HG03575 (cell line): Measurements from ENCODE around the gene PCP2.

Source experiments
- ATAC-seq: cut with Tn5 transposase; IDR thresholded peaks from one replicate; pipeline ENCODE4 v1.9.1; 2021; ENCODE audit not compliant: unreplicated experiment, insufficient number of reproducible peaks, low FRiP score; ENCODE audit errors: extremely low read depth

PCP2 gene

DNA sequence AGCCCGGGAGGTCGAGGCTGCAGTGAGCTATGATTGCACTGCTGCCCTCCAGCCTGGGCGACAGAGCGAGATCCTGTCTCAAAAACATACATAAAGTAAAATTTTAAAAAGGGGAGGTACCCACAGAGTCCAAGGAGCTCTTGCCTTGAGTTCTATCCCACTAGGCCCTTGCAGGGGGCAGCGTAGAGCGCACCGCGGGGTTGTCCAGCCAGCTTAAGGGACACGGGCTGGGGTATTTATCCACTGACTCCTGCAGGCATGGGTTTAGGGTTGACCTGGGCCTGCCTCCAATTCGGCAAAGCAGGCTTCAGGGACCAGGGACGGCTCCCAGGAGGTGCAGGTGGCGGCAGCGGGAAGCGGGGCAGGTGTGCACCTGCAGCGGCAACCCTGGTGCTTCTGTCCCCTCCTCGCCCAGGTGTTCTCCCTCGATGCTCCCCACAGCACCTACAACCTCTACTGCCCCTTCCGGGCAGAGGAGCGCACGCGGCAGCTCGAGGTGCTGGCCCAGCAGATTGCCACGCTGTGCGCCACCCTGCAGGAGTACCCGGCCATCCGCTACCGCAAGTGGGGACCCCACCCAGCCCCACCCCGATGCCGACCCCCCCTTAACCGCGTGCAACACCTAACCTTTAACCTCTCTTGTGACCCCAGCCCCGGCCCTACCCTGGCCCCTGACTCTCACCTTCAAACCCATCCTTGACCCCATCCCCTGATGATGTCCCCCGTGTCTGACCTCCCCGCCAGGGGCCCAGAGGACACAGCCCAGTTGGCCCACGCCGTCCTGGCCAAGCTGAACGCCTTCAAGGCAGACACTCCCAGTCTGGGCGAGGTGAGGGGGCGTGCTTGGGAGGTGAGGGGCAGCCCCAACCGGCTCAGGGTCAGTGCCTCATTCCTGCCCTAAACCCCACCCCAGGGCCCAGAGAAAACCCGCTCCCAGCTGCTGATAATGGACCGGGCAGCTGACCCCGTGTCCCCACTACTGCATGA, 8.1 kb upstream of the PCP2 start:
- no peak for ATAC-seq

DNA sequence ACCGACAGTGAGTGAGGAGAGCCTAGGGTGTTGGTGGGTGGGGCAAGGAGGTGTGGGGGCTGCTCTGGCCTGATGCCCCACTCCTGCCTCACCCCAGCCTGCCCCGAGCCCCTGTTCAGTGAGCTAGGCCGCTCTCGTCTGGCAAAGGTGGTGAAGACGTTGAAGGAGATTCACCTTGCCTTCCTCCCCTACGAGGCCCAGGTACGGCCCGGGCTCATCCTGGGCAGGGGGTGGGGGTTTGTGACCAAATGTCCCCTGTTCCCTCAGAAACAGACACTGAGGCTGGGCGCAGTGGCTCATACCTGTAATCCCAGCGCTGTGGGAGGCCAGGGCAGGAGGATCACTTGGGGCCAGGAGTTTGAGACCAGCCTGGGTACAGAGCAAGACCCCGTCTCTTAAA, 7.3 kb upstream of the PCP2 start:
- ATAC-seq = no peak

DNA sequence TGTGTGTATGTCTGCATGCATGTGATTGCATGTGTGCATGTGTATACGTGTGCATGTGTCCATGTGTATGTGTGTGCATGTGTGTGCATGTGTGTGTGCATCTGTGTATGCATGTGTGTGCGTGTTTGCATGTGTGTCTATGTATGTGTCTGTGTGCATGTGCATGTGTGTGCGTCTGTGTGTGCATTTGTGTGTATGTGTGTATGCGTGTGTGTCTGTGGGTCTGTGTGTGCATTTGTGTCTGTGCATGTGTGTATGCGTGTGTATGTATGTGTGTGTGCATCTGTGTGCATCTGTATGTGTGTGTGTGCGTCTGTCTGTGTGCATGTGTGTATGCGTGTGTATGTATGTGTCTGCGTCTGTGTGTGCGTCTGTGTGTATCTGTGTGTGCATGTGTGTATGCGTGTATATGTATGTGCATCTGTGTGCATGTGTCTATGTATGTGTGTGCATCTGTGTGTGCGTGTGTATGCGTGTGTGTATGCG, 6.4 kb upstream of the PCP2 start:
- ATAC-seq = no peak

DNA sequence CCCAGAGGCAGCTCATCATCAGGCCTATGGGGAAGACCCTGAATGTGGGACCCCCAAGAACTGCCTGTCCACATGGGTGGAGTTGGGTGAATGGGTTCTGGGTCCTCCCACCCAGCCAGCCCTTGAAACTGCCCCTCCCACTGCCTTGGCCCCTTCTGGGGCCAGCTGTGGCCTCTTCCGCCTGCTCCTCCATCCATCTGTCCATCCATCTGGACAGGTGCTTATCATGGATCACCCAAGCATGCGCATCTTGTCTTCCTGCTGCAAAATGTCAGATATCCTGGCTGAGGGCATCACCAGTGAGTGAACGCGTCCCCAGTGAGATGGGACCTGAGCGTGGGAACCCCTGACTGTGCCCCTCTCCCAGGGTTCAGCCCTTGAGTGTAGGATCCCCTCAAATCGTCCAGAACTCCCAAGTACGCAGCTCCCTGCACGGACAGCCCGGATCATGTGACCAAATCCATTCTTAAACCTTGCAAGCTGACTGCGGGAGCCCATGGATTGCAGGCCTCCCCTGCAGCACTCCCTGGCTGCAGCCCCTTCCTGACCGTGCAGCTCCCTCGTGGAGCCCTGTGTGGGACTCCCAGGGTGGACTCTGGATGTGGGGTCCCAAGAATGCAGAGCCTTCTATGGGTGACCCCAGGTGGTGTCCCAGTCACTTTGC, 5.4 kb upstream of the PCP2 start:
- ATAC-seq = no peak

DNA sequence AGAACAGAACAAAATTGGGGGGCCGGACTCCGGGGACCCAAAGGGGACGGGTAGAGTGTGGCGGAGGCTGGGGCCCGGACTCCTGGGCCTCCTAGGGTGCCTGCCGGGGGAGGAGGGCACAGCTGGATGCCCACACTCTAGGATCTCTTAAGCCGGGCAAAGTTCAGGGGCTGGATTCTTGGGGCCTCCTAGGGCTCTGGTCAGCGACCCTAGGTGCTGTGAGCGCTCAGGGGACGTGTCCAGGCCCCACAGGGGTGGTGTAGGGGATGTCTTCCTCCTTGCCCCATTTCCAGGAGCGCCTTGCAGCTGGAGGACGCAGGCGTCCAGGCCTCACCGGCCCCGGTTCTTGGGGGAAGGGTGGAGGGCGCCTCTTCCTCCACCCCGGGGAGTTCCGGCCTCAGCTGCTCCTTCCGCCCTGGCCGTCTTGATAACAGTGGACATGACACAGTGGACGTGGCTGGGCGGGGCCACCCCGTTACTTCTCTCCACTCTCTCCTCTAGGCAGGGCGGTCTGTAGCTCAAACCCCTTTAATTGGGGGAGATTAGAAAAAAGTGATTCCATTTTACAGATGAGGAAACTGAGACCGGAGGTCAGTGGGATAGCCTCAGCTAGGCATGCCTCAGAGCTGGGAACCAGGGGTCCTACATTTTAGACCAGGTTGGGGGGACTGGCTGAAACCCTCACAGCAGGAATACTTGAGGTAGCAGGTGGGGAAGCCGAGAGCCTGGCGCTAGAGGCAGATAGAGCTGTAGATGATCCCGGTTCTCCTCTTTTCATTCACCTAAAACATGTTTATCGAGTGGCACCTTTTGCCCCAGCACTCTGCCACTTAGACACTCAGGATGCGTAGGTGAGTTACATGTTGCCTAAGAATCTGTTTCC, 4.1 kb upstream of the PCP2 start:
- no peak for ATAC-seq

DNA sequence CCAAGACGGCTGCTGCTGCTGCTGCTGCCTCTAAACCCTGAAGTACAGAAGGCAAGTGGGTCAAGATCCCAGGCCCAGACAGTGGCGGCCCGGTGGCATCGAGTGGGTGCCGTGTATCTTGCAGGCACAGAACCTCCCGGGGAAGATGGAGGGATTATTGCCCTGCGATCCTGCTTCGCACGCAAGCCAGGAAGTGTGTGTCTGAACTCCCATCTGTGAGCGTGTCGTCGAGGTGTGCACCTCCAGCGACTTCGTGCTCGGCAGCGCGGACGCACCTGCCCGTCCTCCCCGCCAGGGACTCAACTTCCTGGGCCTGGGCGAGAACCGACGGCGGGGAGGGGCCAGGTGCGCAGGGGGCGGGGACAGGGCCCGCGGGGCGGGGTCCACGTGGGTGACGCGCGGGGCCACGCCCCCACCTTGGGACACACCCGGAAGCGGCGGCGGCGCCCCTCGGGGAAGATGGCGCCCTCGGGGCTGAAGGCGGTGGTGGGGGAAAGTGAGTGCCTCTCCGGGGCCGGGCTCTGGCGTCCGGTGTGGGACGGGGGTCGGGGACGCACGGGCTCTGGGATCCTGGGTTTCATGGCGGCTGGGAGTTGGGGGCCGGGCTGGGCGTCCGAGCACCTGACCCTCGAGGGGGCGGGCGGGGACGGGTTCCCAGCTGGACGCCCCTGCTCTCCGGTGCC, 3.3 kb upstream of the PCP2 start, which contains the start of gene STXBP2:
TSS of gene STXBP2 (plus strand) at position 420 of the 683 bp plus-strand sequence. CDS start at position 460, 40 bp downstream.
- ATAC-seq = no peak

DNA sequence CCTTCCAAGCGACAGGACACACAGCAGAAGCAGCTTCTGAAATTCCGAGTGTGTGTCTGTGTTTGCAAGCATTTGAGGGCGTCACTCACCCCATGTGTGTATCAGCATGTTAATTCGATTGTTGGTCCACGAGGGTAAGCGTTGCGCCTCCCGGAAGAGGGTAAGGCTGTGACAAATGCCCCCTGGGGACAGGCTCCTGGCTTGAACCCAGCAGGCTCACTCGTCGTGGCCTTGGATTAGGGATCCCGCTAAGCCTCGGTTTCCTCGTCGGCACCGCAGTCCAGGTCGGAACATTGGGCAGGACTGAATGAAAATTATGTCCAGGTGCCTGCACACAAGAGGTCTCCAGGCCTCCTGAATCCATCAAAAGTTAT, 2.8 kb upstream of the PCP2 start:
- ATAC-seq = no peak

DNA sequence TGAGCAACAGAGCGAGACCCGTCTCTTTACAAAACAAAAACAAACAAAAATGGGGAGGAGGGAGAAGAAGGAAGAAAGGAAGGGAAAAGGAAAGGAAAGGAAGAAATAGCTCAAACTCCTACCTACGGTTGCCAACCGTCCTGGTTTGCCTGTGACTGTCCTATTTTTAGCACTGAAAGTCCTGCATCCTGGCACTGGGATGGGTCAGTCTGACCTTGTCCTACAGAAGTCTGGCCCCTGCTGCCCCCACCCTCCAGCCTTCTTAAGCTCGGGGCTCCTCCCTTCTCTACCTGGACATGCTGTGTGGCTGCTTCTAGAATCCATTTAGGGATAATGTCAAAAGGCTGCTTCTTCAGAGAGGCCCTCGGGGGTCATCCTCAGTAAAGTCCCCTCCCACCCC, 2.2 kb upstream of the PCP2 start:
- no peak for ATAC-seq

DNA sequence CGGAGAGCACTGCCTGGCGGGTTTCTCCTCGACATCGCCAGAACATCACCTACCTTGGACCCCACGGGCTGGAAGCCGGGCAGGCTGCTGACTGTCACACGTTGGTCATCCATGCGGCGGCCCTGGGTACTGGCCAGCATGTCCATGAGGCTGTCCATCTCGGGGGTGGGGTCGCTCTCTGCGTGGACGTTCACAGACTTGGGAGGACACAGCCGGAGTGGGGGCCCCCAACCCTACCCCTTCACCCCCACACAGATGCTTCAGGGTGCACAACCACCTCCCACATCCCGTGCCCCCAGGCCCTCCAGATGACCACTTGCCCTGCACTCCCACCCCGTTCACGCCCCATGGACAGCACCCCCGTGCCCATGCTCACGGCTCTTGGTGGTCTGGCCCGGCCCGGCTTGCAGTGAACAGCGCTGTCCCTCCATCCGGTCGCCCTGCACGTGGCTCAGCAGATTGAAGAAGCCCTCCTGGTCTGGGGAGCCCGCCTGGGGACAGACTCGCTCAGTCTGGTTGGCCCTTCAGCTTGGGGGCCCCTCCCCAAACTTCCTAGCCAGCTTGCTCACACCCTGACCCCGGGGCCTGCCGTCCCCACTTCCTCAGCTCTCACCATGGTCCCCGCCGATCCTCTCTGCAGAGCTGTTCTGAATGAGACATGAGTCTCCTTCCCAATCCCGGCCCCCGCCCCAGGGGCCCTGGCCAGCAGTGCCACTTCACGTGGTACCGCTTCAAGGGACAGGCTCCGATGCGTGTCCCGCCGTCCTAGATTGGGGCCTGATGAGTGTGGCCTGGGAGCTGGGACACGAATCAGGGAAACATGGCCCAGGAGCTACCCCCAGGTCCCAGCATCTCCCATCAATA, 947 bp downstream of the PCP2 start:
- no peak for ATAC-seq

DNA sequence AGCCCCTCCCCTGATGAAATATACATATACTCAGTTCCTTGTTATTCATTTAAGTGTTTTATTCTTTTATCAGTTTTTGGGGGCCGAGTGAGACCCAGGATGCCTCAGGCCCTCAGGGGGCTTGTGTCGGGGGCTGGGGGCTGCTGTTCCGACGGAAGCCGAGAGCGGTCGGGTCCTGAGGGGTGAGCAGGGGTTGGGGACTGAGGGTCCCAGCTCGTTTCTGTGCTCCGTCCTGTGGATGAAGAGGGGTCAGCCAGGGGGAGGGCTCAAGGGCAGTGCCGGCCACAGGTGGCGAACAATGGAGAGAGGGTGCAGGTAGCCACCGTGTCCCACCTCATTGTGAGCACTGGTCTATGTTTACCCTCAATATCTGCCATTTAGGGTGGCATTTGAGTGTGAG, 1.9 kb downstream of the PCP2 start:
- no peak for ATAC-seq

DNA sequence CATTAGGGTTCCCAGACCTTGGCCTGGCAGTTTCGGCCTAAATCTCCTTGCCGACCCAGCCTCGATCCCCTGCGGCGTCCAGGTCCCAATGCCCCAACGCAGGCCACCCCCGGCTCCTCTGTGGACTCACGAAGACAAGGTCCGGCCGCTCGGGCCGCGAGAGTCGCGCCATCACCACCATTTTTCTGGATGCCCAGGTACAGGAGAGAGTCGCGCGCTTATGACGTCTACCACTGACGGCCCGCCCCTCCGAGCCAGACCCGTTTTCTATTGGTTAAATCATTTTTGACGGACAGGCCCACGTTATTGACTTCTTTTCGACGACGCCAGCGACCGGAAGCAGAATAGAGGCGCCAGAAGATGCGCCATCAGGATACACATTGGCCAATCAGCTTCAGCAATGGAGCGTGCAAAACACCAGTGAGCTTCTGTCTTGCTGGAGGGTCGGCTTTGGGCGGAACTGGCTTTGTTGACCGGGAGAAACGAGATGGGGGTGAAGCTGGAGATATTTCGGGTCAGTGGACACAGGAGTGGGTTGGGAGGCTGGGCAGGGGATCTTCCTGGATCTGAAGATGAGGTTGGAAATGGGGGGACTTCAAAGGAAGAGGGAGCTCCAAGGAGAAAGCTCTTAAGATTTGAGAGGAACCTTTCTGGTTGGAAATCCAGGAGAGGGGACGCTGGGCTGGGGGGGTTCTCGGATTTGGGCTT, 4.0 kb downstream of the PCP2 start, which contains the start of the genes PET100 and XAB2:
TSS of gene PET100 (plus strand) at position 447 of the 708 bp plus-strand sequence. CDS start at position 488, 41 bp downstream.
TSS of gene XAB2 (minus strand) at position 199 of the 708 bp plus-strand sequence. CDS start at position 181, 18 bp downstream.
- ATAC-seq = no peak

DNA sequence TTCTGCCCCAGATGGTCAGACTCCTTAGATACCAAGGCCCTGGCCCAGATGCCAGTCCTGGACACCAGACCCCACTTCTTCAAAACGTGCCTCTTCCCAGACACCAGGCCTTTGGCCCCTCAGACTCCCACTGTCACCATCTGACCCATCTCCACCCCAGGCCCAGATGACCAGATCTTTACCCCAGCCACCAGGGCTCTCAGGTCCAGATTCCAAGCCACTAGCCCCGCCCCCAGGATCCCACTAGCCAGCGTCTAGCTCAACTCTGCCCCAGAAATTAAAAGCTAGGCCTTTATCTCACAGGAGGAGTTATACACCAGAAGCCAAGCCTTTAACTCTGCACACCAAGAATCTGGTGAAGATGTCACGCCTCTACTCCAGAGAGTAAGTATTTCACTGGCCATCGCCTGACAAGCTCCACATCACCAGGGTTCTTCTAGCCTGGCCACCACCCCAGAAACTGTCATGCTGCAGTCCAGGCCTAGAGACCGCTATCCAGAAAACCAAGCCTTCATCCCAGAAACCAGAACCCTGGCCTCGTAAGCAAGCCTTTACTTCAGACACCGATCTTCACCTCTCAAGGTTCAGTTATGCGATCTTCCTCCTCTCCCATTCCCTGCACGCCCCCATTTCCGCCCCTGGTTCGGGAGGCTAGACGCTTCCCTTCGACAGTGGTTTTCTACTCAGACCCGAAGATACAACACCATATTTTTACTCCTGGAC, 4.8 kb downstream of the PCP2 start:
- no peak for ATAC-seq

DNA sequence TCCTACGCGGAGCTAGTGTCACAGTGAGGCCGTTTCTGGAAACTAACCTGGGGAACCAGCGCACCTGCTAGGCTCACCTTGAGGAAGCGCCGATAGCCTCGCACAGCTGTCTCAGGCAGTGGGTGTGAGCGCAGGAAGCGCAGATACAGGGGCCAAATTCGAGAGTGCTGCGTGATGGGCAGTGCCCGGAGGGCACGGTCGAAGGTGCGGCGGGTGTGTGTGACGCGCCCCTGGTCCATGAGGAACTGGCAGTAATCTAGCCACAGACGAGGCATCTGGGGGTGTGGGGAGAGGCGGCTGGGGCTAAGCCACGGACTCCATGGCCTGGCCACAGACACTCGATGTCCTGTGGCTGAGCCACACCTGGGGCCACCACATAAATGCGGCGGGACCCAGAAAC, 6.4 kb downstream of the PCP2 start:
- no peak for ATAC-seq

DNA sequence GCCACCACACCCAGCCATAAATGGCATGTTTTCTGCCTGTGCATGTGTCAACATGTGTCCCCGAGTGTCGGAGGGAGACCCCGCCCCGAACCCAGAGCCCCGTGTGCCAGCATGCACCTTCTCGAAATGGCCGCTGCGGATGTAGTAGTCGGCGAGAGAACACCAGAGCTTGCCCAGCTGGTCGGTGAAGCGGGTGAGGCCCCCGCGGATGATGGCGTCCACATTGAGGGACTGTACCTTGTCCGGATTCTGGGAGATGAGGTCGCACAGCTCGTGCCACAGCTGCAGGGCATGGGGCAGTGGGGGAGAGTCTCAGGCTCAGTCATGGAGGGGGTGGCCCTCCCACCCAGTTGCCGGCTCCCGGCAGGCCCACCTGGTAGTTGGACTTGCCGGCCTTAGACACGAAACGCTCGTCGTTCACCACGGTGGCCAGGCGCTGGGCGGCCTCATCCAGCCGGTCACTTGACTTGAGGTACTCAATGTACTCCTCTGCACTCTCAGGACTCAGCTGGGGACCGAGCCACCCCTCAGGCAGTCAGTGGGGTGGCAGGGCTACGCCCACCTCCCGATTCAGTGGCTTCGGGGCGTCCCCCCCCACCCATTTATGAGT, 7.7 kb downstream of the PCP2 start:
- no peak for ATAC-seq

DNA sequence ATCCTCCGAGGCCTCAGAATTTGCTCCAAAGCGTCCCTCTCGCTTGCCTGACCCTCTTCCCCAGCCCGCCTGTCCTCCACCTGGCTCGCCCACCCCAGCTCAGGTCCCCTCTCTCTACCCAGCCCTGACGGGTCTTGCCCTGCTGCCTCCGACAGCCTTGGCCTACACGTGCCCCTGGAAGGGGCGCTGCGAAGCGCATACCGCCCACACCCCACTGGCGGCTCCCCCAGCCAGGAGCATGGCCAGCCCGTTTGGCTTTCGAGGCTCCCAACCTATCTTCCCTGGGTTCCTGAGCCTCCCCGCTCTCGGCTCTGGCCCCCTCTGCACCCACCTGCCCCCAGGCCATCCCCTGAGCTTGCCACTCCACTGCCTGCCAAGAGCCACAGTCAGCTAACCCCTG, 8.7 kb downstream of the PCP2 start:
- no peak for ATAC-seq
